ENCODE measurements around the gene JAK3. TPM values are rescaled to one million over a fixed set of nuclear protein-coding genes. Genes with fewer than 3 reads are reported as not detected.
A peak's percentile ranks its signal among the peaks of the same experiment; 100 is the strongest.

Gene JAK3
- polyA plus RNA-seq, 6 donors from 2014 or later, result 38.5 to 68.7 (median 56.0) TPM

DNA sequence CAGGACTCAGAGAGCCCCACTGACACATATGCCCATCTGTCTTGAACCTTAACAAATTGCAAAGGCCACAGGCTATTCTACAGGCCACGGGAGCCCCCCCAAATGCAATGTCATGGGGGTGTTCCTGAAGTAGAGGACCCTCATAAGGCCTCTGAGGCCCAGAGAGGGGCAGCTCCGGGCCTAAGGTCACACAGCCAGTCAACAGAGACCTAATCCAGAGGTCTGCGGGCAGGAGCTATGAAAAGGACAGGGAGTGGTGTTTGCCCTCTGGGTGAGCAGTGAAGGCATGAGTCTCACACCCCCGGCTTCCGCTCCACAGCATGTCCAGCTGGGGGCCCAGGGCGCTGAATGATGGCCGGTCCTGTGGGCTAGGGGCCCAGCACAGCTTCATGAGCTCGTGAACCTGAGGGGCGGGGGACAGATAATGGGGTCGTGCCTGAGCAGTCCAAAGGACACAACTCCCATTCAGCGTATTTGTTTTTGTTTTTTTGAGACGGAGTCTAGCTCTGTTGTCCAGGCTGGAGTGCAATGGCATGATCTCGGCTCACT, 21.2 kb downstream of the JAK3 start:
- Mint-ChIP-seq H3K4me1 (peaks cover 5 to 10% (median 8%) of the 10 kb centered on the region in 3 donors), H3K9me3 (no peaks in the 10 kb centered on the region), H3K27me3 (no peaks in the 10 kb centered on the region), H3K27ac (no peak overlapping the region), H3K4me3 (no peak overlapping the region), H3K36me3 (peaks cover under 1 to 29% of the 10 kb centered on the region in 2 donors)
- DNase-seq (no peak), ATAC-seq (ENCODE audit: low read depth in 2 of 2) (no peak)

- Mint-ChIP-seq H3K9me3 (no peaks in the 10 kb centered on the region), H3K4me3 (no peak overlapping the region), H3K27me3 (no peaks in the 10 kb centered on the region), H3K27ac (peak overlapping the region in 3 of 6 donors; percentile 43 to 86 (median 49)), H3K36me3 (peaks cover 0 to 17% of the 10 kb centered on the region in 2 donors), H3K4me1 (peaks cover 3 to 5% (median 3%) of the 10 kb centered on the region in 3 donors)
- DNase-seq (no peak), ATAC-seq (ENCODE audit: low read depth in 2 of 2) (no peak)
Measured at GRCh38 chr19:17824339-17824738, 23.4 kb downstream of the JAK3 start.

DNA sequence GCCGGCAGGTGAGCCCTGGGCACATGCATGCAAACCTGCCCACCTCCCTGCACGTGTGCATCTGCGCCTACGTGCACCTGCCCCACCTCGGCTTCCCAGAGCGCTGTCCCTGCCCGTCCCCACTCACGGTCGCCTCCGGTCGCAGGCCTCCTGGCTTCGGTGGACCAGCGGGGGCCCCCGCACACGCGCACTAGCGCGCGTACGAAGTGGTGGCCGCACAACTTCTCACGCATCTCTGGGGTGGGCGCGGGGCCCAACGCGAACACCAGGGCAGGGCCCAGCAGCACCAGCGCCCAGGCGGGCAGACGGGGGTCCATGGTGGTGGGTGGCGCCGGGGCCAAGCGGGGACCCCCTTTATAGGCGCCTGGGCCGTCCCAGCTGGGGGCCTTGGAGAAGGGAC, 26.6 kb downstream of the JAK3 start, which contains the start of gene INSL3:
TSS of gene INSL3 (minus strand) at position 330 of the 400 bp plus-strand sequence. CDS start at position 317, 13 bp downstream.
- Mint-ChIP-seq H3K27ac (no peak within 1 kb of the TSS), H3K4me1 (peaks cover 0 to 5% (median 3%) of the 10 kb centered on the region in 3 donors), H3K27me3 (no peaks in the 10 kb centered on the region), H3K4me3 (no peak within 1 kb of the TSS), H3K36me3 (peaks cover 0 to 7% of the 10 kb centered on the region in 2 donors), H3K9me3 (no peaks in the 10 kb centered on the region)
- no peak for ATAC-seq (ENCODE audit: low read depth in 2 of 2)
- DNase-seq, result no peak

DNA sequence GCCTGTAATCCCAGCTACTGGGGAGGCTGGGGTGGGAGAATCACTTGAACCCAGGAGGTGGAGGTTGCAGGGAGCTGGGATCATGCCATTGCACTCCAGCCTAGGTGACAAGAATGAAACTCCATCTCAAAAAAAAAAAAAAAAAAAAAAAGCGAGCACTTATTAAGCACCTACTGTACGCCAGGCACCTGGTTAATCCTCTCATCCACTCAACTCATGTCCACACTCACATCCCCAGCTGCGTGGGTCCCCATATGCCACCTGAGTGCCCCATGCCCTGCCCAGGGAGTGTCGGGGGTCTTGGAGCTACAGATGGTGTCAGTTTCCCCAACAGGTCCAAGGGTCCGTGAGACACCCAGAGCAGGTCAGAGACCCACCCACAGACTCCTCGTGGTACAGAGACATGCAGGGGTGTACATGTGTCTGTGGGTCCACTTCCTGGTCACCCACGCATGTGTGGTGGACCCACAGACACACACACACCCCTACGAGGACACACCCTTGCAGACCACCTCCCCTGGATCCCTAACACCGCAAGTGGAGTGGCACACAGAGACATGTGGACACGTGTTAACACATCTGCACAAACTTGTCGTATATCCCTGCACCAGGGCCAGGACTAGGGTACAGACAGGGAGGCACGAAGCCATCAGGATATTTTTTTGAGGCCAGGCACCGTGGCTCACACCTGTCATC, 30.0 kb downstream of the JAK3 start:
- Mint-ChIP-seq H3K27ac (no peak overlapping the region), H3K9me3 (no peaks in the 10 kb centered on the region), H3K4me1 (no peaks in the 10 kb centered on the region), H3K4me3 (no peak overlapping the region), H3K36me3 (no peaks in the 10 kb centered on the region), H3K27me3 (peaks cover 0 to under 1% (median 0%) of the 10 kb centered on the region in 3 donors)
- DNase-seq (no peak), ATAC-seq (ENCODE audit: low read depth in 2 of 2) (no peak)

DNA sequence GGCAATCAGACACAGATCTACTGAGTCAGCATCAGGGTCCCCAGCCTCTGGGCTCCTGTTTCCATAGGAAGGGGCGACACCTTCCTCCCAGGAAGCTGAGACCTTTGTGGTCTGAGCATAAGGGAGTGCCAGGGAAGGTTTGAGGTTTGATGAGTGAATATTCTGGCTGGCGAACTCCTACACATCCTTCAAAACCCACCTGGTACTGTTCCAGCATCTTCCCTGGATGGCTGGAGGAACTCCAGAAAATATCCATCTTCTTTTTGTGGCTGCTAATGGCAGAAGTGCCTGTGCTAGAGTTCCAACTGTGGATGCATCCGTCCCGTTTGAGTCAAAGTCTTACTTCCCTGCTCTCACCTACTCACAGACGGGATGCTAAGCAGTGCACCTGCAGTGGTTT, 35.7 kb downstream of the JAK3 start:
- Mint-ChIP-seq H3K9me3 (no peaks in the 10 kb centered on the region), H3K4me3 (no peak overlapping the region), H3K27me3 (peaks cover 0 to 30% (median 8%) of the 10 kb centered on the region in 3 donors), H3K36me3 (no peaks in the 10 kb centered on the region), H3K27ac (peak overlapping the region in 2 of 6 donors; percentile 6 to 15), H3K4me1 (peaks cover 2 to 10% (median 6%) of the 10 kb centered on the region in 3 donors)
- DNase-seq (no peak), ATAC-seq (ENCODE audit: low read depth in 2 of 2) (no peak)

- H3K4me1 Mint-ChIP-seq, result peaks cover 4 to 10% (median 6%) of the 10 kb centered on the region in 3 donors
- peak overlapping the region in 1 of 6 donors; percentile 6 for H3K27ac Mint-ChIP-seq
- DNase-seq (no peak), ATAC-seq (ENCODE audit: low read depth in 2 of 2) (no peak)
- peaks cover 0 to 31% (median 8%) of the 10 kb centered on the region in 3 donors for H3K27me3 Mint-ChIP-seq
- no peak overlapping the region for H3K4me3 Mint-ChIP-seq
- no peaks in the 10 kb centered on the region for H3K36me3 Mint-ChIP-seq
- no peaks in the 10 kb centered on the region for H3K9me3 Mint-ChIP-seq
Measured at GRCh38 chr19:17811681-17812080, 36.1 kb downstream of the JAK3 start.

- Mint-ChIP-seq H3K27me3 (peaks cover 0 to 31% (median 8%) of the 10 kb centered on the region in 3 donors), H3K36me3 (no peaks in the 10 kb centered on the region), H3K27ac (no peak overlapping the region), H3K4me1 (peaks cover 4 to 10% (median 6%) of the 10 kb centered on the region in 3 donors), H3K9me3 (no peaks in the 10 kb centered on the region), H3K4me3 (no peak overlapping the region)
- ATAC-seq (ENCODE audit: low read depth in 2 of 2) (no peak), DNase-seq (no peak)
Measured at GRCh38 chr19:17811103-17811502, 36.7 kb downstream of the JAK3 start.

DNA sequence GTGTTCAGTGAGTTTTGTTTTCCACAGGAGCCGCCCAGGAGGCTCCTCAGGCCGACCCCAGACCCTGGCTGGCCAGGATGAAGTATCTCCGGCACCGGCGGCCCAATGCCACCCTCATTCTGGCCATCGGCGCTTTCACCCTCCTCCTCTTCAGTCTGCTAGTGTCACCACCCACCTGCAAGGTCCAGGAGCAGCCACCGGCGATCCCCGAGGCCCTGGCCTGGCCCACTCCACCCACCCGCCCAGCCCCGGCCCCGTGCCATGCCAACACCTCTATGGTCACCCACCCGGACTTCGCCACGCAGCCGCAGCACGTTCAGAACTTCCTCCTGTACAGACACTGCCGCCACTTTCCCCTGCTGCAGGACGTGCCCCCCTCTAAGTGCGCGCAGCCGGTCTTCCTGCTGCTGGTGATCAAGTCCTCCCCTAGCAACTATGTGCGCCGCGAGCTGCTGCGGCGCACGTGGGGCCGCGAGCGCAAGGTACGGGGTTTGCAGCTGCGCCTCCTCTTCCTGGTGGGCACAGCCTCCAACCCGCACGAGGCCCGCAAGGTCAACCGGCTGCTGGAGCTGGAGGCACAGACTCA, 40.0 kb downstream of the JAK3 start:
- ATAC-seq (ENCODE audit: low read depth in 2 of 2) (peak; percentile 61 to 65), DNase-seq (no peak)
- H3K4me3 Mint-ChIP-seq, result peak overlapping the region in 6 of 8 donors; percentile 37 to 65 (median 50)
- H3K36me3 Mint-ChIP-seq, result no peaks in the 10 kb centered on the region
- peaks cover 12 to 30% (median 17%) of the 10 kb centered on the region in 3 donors for H3K4me1 Mint-ChIP-seq
- H3K27me3 Mint-ChIP-seq, result peaks cover 0 to 40% (median 8%) of the 10 kb centered on the region in 3 donors
- no peak overlapping the region for H3K27ac Mint-ChIP-seq
- no peaks in the 10 kb centered on the region for H3K9me3 Mint-ChIP-seq

- Mint-ChIP-seq H3K27ac (peak overlapping the region in 1 of 6 donors; percentile 24), H3K4me1 (peaks cover 18 to 39% (median 23%) of the 10 kb centered on the region in 3 donors), H3K9me3 (no peaks in the 10 kb centered on the region), H3K36me3 (no peaks in the 10 kb centered on the region), H3K4me3 (peak overlapping the region in 1 of 8 donors; percentile 48), H3K27me3 (peaks cover 0 to 37% (median 14%) of the 10 kb centered on the region in 3 donors)
- ATAC-seq (ENCODE audit: low read depth in 2 of 2), result no peak
- DNase-seq, result no peak
Measured at GRCh38 chr19:17806945-17807344, 40.8 kb downstream of the JAK3 start.

DNA sequence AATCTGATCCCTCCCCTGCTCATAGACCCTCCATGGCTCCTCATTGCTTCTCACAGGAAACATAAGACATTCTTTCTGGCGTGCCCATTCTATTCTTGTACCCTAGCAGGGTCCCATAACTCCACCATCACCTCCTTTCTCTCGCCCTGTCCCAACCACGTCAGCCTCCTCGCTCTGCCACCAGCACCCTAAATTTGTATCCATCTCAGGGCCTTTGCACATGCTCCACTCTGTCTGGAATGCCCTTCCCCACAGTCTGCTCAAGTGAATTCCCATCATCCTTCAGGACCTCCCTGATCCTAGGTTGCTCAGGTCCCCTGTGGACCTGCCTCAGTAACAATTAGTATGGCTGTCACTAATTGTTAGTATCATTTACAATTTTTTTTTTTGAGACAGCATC, 42.4 kb downstream of the JAK3 start:
- peaks cover 0 to 32% (median 15%) of the 10 kb centered on the region in 3 donors for H3K27me3 Mint-ChIP-seq
- H3K9me3 Mint-ChIP-seq, result no peaks in the 10 kb centered on the region
- no peaks in the 10 kb centered on the region for H3K36me3 Mint-ChIP-seq
- ATAC-seq (ENCODE audit: low read depth in 2 of 2) (no peak), DNase-seq (no peak)
- H3K4me3 Mint-ChIP-seq, result peak overlapping the region in 1 of 8 donors; percentile 19
- H3K27ac Mint-ChIP-seq, result peak overlapping the region in 3 of 6 donors; percentile 23 to 57 (median 30)
- peaks cover 18 to 41% (median 24%) of the 10 kb centered on the region in 3 donors for H3K4me1 Mint-ChIP-seq

GRCh38 chr19:17803264-17803896, 44.4 kb downstream of the JAK3 start:
- Mint-ChIP-seq H3K4me1 (peaks cover 18 to 38% (median 24%) of the 10 kb centered on the region in 3 donors), H3K36me3 (no peaks in the 10 kb centered on the region), H3K9me3 (no peaks in the 10 kb centered on the region), H3K27me3 (peaks cover 0 to 26% (median 13%) of the 10 kb centered on the region in 3 donors), H3K4me3 (peak overlapping the region; percentile 15 to 78 (median 58)), H3K27ac (peak overlapping the region in 4 of 6 donors; percentile 25 to 81 (median 60))
- ATAC-seq (ENCODE audit: low read depth in 2 of 2), result peak; percentile 79 to 87
- DNase-seq, result peak; percentile 36

GRCh38 chr19:17802137-17802858, 45.5 kb downstream of the JAK3 start:
- Mint-ChIP-seq H3K36me3 (no peaks in the 10 kb centered on the region), H3K4me1 (peaks cover 12 to 32% (median 24%) of the 10 kb centered on the region in 3 donors), H3K27ac (no peak overlapping the region), H3K9me3 (no peaks in the 10 kb centered on the region), H3K27me3 (peaks cover 0 to 29% (median 7%) of the 10 kb centered on the region in 3 donors), H3K4me3 (peak overlapping the region in 3 of 8 donors; percentile 32 to 55 (median 49))
- ATAC-seq (ENCODE audit: low read depth in 2 of 2) (no peak), DNase-seq (no peak)

All from naive B cell (primary cell).